AG09319 (cell line): ENCODE measurements around the gene PLCL1.

Experiments used
- DNase-seq: peaks from one replicate; pipeline ENCODE4 v3.0.0-alpha.2; 2010; ENCODE audit warnings: low read depth; ENCODE audit errors: extremely low read depth
- TF ChIP-seq, protein P1 (sequence below): IDR thresholded peaks from 2 replicates; pipeline ENCODE4 v1.5.1; 2011; ENCODE audit warnings: low read depth, mild to moderate bottlenecking, inconsistent platforms, low read length, moderate library complexity

PLCL1 gene

DNA sequence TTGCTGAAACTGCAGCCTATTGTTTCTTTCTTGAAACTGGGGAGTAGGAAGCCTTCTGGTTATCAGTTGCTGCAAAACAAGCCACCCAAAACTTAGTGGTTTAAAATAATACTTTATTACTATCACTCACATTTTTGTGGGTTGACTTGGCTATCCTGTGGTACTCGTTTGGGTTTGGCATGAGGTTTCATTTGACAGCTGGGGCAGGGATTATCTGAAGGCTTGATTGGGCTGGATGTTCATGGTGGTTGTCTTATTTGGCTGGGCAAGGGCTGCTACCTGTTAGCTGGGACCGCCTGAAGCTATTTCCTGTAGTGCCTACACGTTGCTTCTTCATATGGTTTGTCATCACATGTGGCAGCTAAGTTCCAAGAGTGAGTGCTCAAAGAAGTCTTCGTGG, 122.3 kb downstream of the PLCL1 start:
- DNase-seq = no peak
- TF ChIP-seq, protein P1, sequence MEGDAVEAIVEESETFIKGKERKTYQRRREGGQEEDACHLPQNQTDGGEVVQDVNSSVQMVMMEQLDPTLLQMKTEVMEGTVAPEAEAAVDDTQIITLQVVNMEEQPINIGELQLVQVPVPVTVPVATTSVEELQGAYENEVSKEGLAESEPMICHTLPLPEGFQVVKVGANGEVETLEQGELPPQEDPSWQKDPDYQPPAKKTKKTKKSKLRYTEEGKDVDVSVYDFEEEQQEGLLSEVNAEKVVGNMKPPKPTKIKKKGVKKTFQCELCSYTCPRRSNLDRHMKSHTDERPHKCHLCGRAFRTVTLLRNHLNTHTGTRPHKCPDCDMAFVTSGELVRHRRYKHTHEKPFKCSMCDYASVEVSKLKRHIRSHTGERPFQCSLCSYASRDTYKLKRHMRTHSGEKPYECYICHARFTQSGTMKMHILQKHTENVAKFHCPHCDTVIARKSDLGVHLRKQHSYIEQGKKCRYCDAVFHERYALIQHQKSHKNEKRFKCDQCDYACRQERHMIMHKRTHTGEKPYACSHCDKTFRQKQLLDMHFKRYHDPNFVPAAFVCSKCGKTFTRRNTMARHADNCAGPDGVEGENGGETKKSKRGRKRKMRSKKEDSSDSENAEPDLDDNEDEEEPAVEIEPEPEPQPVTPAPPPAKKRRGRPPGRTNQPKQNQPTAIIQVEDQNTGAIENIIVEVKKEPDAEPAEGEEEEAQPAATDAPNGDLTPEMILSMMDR = no peak

DNA sequence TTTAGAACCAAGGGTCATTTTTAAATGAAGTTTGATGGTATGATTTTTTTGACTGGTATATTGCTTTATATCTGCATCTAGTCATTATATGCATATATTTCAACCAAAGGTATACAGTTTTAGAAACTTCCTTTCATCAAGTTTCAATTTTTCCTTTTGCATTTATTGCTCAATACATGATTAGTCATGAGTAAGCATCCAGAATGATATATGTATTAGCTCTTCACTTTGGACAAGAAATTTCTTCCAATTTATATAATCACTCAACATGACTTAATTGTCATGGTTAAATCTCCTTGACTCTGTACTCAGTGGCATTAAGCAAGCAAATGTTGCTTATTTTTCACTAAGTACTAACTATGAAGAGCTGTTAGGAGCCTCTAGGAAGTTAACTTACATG, 123.6 kb downstream of the PLCL1 start:
- no peak for DNase-seq
- TF ChIP-seq, protein P1 = no peak

DNA sequence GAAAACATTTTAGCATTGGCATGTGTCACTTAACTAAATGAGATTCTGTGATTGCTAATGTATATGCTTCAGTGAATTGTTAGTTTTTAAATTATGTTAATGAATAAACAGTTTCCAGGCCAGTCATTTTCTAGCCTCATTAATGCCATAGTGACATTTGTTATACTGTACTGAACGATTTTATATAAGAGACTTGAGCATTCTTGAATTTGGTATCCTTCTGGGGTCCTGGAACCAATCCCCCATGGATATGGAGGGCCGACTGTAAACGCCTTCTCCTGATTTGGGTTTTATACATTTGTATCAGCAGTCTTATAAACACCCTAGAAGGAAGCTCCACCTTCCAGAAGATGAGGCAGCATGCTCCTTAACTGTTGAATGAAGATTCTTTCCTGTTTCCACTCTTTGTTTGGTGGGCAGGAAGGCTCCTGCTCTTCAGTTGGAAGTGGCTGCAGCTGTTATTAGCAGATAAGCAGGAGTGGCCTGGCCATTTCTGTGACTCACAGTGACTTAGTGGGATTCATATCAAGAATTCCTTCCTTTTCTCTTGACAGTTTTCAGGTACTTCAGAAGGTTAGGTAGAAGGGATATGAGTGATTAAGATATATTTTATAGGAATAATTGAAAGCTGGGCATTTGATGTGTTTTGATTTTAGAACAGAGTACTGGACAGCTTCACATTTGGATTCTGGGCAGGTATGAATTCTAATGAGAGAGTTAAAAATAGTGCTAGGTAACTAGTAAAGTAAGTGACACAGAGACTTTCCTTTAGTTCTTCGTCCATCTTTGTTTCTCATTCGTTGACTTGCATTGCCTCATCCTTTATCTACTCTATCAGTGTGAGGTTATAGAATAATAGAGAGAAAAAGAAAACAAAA, 124.9 kb downstream of the PLCL1 start:
- TF ChIP-seq, protein P1 = no peak
- DNase-seq = no peak

DNA sequence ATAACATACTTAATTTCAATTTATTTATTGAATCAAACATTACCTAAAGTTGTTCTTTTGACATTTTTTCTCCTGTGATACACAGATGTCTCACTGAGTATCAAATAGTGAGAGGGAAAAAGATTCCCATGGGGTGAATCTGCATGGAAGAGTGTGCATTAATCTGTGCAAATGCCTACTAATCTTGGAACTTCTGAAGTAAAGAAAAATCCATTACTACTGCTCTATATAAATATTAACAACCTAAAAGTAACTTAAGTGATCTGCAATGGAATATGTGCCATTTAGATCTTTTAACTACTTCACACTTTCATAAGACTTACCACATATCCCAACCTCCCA, 125.5 kb downstream of the PLCL1 start:
- TF ChIP-seq, protein P1 = no peak

DNA sequence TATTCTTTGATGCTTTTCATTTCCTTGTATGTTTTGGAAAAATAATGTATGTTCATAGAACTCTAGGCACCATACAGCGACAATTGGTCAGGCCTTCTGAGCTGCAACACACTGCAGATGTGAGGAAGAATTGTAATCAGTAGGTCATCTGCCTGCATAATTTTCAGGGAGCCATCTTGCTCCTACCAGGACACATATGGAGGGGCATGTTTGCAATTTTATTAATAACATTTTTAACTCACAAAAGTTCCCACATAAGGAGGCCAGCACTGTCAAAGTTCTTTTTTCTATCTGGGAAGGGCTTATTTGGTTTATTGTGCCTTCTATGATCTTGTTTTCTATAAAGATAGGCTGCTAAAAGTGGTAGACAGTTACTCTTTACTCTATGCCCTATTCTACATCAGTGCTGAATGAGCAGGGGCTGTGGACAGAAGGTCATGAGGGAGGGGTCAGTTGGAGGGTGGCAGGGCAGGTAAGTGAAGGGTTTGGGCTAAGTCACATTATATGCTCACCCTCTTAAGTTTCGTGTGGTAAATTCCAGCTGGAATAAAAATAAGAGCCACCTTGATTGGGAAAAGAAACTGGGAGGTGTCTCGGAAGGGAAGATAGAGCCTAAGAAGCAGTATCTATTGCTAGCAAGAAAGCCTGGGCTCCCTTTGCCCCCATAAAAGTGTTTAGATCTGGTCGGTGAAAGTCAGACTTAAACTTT, 126.3 kb downstream of the PLCL1 start:
- TF ChIP-seq, protein P1 = no peak
- DNase-seq = no peak

More for the DNA sequence above, 125.5 kb downstream of the PLCL1 start:
- DNase-seq = no peak

DNA sequence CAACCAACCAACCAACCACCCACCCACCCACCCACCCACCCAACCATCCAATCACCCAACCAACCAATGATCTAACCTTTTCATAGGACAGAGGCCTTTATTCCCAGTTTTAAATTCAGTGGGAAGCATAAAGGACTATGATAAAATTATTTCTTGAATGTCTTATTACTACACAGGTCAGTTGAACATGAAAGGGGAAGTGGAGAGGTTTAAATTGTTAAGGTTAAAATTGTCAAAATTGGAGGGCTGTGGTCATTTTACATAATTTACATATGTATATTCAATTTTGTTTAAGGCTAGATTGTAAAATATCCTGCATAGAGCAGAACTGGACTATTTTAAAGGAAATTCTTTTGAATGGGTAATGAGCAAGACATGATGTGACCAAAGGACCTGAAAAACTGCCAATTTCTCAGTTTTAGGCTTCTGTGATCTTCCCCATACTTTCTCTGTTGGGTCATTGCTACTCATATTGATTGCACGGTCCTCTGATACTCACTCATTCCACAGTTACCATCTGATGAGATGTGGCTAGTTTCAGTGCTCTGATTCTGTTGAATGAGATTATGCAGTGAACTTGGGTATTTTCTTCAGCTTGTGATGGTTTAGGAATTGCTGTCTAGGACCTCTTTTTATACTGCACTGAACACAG, 127.4 kb downstream of the PLCL1 start:
- DNase-seq = no peak
- TF ChIP-seq, protein P1 = no peak

DNA sequence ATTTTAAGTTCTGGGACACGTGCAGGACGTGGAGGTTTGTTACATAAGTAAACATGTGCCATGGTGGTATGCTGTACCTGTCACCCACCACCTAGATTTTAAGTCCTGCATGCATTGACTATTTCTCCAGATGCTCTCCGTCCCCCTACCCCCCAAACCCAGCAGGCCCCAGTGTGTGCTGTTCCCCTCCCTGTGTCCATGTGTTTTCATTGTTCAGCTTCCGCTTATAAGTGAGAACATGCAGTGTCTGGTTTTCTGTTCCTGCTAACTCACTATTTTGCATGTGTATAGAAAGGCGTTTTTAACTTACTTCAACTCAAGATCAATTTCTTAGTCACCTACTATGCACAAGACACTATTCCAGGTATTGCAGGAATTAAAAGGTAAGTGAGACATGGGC, 128.0 kb downstream of the PLCL1 start:
- TF ChIP-seq, protein P1 = no peak
- DNase-seq = no peak
